Measurements from ENCODE around the gene A1BG.

DNA sequence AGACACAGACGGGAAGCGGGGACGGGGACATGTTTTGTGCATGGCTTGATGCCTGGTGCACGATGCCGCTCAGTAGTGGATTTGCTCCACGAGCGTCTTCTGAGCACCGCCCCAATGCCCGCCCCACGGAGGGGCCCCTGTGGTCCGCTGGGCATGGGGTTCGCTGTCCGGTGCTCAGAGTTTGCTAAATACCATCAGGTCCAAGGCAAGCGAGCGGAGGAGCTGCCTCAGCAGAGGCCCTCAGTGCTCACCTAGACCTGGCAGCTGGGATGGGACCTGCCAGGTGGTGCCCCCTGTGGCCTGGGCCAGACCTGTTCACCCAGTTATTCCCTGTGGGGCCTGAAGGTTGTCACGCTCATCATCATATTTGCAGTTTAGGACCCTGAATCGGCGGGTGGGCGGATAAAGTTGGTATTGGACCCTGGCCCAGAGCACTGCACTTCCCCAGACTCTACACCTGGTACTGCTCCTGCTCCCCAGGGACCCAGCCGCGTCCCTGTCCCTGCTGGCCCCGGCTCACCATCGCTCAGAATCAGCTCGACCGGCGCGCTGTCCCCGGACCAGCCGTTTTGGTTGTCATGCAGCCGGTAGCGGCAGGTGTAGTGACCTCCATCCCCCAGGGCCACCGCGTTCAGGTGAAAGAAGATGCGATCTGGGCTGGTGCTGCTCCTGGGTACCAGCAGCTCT is 2.3 kb downstream of the A1BG start:
- TF ChIP-seq, protein P1, sequence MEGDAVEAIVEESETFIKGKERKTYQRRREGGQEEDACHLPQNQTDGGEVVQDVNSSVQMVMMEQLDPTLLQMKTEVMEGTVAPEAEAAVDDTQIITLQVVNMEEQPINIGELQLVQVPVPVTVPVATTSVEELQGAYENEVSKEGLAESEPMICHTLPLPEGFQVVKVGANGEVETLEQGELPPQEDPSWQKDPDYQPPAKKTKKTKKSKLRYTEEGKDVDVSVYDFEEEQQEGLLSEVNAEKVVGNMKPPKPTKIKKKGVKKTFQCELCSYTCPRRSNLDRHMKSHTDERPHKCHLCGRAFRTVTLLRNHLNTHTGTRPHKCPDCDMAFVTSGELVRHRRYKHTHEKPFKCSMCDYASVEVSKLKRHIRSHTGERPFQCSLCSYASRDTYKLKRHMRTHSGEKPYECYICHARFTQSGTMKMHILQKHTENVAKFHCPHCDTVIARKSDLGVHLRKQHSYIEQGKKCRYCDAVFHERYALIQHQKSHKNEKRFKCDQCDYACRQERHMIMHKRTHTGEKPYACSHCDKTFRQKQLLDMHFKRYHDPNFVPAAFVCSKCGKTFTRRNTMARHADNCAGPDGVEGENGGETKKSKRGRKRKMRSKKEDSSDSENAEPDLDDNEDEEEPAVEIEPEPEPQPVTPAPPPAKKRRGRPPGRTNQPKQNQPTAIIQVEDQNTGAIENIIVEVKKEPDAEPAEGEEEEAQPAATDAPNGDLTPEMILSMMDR (IDR thresholded peaks at IDR 0.05): no peak
- TF ChIP-seq POLR2A (IDR thresholded peaks at IDR 0.05): no peak

Measured in thyroid gland (tissue), 4 donors.